HG03108 (cell line): Measurements from ENCODE around the gene UFC1.
"Not testable (repeated sequence)": the region's sequence is repeated elsewhere in the genome, so short reads cannot be mapped to it uniquely, and the experiment has no call there.

Experiments
- ATAC-seq: cut with Tn5 transposase; IDR thresholded peaks from one replicate; pipeline ENCODE4 v1.9.1; 2021; ENCODE audit warnings: moderate library complexity; ENCODE audit not compliant: unreplicated experiment

UFC1 gene

DNA sequence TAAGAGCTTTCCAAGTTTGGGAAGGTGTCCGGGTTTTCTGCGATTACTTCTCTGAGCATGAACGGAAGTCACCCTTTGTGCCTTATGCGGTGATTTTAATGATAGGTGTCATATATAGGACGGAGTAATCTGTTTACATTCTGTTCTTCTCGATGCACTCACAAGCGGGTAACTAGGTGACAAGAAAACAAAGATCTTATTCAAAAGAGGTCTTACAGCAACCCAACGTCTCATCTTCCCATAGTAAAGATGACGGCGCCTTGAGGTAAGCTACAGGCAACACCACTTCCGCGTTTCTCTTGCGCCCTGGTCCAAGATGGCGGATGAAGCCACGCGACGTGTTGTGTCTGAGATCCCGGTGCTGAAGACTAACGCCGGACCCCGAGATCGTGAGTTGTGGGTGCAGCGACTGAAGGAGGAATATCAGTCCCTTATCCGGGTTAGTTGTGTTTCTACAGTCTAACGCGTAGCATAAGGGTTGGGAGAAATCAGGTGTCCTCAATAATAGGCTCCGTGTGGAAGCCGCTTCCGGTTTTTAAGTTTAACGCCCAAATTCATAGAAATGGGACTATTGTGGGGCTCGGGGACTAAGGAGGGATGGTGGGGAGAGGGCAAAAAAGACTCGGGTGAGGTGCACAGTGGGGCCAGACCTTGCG, at the start of gene UFC1:
Gene UFC1 (plus strand): TSS at position 297 of the 656 bp plus-strand sequence. CDS start 20 bp downstream, at position 317.
- ATAC-seq = peak; percentile 71

DNA sequence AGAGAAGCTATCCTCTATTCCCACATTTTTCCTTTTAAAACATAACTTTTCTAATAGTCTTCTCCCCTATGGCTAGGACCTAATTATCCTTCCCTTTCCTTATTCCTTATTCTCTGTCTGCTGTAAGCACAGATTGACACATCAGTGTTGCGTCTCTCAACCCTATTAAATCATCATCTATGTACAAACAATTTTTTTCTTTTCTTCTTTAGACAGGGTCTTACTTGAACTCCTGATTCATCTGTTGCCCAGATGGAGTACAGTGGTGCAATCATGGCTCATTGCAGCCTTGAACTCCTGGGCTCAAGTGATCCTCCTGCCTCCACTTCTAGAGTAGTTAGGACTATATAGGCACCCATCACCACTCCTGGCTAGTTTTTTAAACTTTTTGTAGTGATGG, 47.3 kb upstream of the UFC1 start:
- no peak for ATAC-seq

DNA sequence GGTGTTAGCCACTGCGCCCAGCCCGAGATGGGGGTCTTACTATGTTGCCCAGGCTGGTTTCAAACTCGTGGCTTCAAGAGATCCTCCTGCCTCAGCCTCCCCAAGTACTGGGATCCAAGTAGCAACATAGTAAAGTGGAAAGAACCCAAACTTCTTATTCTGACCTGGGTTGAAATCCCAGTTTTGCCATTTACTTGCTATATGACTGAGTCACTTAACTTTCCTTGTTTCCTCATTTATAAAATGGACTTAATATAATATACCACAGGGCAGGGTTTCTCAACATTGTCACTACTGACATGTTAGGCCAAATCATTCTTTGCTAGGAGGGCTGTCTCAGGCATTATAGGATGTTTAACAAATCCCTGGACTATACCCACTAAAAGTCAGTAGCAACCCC, 42.7 kb upstream of the UFC1 start:
- no peak for ATAC-seq

DNA sequence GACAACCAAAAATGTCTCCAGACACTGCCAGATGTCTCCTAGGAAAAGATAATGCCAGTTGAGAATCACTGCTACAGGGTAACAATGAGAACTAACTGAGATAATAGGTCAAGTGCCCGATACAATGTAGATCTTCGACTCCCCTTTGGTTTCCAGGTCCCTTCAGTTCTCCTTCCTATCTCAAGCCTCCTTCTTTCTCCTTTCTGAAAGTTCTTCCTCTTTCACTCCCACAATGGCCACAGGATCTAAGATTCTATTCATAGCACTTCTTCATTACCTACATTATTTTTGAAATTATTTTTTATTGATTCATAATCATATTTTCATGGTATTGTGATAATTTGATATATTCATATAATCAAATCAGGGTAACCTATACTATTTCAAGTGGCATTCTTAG, 42.3 kb upstream of the UFC1 start:
- ATAC-seq = no peak

DNA sequence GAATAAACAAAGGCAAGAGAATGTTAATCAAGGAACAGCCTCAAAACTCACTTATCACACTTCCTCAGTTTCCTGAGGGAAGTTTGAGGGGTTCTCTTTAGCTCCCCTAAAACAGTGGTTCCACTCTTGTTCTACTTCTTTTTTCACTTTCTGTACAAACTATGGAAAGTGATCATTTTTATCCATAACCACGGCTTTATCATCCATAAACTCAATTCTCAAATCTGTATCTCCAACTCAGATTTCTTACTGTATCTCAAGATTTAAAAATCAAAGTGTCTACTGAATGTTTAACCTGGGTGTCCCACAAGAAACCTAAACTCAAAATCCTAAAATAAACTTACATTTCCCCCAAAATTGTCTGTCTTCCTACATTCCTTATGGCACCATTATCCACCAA, 39.9 kb upstream of the UFC1 start:
- no peak for ATAC-seq

DNA sequence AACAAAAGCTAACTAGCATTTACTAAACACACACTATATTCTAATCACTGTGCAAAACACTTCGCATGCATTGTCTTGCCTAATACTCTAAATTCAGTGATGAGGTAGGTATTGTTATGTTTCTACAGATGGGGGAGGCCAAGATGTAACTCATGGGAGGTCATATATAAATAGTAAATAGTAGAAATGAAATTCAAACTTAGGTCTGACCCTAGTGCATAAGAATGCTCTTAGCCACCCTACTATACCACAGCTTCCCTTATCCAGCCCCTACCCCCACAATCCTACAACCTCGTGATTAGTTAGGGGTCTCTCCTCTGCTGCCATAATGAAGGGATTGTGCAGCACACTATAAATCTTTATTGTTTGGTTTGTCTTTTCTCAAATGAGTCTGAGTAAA, 39.2 kb upstream of the UFC1 start:
- ATAC-seq = no peak

DNA sequence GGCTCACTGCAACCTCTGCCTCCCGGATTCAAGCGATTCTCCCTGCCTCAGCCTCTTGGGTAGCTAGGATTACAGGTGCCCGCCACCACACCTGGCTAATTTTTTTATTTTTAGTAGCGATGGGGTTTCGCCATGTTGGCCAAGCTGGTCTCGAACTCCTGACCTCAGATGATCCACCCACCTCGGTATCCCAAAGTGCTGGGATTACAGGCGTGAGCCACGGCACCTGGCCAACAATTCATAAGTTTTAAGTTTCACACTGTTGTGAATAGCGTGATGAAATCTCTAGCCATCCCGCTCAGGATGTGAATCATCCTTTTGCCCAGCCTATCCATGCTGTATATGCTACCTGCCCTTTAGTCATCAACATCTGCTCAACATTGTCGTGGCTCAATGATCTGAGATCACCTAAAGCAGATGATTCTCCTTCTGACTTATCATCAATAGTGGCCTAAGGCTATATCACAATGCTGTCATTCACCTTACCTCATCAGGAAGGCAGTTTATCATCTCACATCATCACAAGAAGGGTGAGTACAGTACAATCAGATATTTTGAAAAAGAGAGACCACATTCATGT, 38.6 kb upstream of the UFC1 start:
- no peak for ATAC-seq

DNA sequence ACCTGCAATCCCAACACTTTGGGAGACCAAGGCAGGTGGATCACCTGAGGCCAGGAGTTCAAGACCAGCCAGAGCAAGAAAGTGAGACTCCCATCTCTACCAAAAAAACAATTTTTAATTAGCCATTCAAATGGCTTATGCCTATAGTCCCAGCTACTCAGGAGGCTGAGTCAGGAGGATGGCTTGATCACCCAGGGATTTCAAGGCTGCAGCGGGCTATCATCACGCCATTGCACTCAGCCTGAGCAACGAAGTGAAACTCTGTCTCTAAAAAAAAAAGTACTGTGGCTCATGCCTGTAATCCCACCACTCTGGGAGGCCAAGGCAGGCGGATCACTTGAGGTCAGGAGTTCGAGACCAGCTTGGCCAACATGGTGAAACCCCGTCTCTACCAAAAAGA, 37.8 kb upstream of the UFC1 start:
- ATAC-seq = not testable (repeated sequence)

DNA sequence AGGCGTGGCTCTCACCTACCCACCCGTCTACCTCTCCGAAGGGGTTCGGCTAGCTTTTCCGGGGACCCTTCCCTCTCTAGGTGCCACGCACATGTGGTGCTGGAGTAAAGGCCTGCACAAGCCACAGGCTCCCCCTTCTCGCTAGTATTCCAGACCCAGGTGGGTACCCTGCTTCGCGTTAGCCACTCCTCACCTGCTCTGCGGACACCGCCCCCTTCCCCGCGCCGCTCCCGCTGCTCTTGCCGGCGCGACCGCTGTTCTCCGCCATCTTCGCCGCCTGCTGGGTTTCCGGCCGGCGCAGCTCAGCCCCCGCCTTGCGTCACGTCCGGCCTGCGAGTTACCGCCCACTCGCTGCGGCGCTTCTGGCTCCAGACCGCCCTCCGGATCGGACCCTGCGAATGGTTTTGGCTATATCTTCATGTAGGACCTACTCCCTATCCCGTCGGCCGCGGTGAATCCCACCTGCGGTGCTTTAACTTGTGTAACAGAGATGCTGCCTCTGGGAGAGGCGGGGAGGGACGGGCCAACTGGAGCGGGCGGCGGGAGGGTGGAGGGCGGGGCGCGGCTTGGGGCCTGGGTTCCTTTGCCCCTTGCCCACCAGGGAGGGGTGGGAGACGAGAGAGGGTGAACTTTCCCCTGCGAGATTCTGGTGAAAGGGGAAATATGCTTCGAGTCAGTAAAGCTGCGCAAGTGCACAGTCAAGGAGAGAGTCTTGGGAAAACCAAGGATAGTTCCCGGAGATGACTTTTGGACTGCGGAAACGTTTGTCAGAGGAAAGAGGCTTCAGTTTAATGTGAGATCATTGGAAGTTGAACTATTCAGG, 35.8 kb upstream of the UFC1 start, which contains the start of the genes NIT1 and PFDN2:
Gene NIT1 (plus strand): TSS at position 347 of the 823 bp plus-strand sequence. CDS start 72 bp downstream, at position 419.
Gene PFDN2 (minus strand): TSS at position 279 of the 823 bp plus-strand sequence. CDS start 11 bp downstream, at position 268.
- peak; percentile 83 for ATAC-seq

DNA sequence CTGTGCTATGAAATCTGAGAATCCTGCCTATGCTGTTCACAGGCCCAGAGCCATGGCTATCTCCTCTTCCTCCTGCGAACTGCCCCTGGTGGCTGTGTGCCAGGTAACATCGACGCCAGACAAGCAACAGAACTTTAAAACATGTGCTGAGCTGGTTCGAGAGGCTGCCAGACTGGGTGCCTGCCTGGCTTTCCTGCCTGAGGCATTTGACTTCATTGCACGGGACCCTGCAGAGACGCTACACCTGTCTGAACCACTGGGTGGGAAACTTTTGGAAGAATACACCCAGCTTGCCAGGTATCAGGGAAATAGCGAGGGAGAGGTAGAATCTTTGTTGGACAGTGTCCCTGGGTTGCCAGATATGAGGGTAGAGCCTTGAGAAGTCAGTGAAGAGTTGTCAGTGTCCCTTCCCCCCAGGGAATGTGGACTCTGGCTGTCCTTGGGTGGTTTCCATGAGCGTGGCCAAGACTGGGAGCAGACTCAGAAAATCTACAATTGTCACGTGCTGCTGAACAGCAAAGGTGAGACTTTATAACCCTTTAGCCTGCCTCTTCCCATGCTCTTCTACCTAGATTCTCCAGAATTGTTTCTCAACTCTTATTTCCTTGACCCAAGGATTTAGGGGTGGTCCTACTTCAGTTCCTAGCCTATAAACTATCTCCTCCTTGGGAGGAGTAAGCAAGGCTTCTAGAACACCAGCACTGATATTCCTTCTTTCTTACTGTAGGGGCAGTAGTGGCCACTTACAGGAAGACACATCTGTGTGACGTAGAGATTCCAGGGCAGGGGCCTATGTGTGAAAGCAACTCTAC, 34.5 kb upstream of the UFC1 start:
- ATAC-seq = peak; percentile 40

DNA sequence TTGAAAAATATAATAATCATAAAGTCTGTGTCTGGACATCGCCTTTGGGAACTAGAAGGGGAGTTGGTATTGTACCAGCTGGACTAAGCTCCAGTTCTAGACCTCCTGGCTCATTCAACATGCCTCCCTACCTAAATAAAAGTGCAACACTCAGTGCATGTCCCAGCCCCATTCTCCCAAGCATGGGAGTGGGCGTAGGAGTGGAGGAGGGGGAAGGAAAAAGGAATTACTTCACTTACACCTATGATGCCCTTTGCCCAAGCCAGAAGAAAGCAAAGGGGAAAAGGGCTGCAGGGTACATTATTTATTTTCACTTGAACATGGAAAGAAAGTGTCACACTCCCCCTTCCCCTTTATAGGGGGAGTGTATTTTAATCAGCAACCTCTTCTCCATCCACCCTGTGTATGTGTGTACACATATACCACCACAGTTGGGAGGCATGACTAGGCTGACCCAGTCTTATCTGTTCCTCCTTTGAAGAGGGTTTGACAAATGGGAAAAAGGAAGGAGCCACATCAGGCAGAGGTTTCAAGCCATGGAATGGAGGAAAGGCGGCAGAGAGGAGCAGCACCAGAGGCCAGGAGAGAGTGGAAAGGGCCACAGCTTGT, 32.6 kb upstream of the UFC1 start:
- ATAC-seq = no peak

DNA sequence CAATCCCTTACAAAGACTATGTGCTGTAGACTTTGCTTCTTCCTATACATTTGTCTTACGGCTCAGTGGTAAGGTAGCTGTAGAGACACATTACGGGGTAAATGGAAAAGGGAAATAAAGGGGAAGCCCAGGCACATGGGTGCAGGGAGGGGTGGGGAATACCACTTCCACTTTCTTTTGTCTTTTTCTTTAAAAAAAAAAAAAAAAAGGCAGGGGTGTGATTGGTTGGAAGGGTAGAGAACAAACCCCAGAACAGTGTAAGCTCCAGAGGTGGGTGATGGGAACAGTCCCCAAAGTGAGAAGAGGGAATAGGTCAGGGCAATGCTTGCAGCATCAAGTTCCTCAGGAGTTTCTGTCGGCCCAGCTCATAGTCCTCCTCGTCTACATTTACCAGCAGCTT, 31.9 kb upstream of the UFC1 start:
- no peak for ATAC-seq

DNA sequence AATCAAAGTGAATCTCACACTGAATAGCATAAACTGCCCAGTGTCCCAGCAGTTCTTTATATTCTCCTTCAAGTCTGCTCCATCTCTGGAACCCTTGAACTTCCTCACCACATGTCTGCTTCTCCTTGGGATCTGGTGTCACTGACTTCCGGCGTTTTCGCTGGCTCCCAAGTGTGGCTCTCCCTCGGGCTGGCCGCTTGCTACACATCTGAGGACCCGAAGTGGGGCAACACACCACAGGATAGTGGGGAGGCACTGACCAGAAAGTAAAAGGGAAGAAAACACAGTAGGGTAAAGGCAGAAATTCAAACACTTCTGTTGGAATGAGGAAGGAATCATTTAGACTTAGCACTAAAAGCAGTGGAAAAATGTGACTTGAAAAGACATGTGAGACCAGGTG, 30.8 kb upstream of the UFC1 start:
- no peak for ATAC-seq

DNA sequence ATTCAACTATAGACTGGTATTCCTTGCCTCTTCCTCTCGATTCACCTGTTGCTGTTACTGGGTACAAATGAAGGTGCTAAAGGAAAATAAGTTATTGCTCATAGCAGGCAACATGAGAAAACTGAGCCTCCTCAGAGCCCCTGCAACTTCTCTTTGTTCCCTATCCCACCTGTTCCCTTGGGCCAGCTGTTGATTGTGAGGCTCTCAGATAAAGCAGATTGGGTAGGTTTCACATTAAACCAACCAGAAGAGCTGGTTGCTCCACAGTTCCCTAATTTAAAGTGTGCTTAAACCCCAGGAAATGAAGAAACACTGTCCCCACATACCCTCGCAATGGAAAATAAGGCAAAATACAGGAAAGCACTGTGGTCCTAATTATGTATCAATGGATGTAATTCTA, 26.1 kb upstream of the UFC1 start:
- no peak for ATAC-seq

DNA sequence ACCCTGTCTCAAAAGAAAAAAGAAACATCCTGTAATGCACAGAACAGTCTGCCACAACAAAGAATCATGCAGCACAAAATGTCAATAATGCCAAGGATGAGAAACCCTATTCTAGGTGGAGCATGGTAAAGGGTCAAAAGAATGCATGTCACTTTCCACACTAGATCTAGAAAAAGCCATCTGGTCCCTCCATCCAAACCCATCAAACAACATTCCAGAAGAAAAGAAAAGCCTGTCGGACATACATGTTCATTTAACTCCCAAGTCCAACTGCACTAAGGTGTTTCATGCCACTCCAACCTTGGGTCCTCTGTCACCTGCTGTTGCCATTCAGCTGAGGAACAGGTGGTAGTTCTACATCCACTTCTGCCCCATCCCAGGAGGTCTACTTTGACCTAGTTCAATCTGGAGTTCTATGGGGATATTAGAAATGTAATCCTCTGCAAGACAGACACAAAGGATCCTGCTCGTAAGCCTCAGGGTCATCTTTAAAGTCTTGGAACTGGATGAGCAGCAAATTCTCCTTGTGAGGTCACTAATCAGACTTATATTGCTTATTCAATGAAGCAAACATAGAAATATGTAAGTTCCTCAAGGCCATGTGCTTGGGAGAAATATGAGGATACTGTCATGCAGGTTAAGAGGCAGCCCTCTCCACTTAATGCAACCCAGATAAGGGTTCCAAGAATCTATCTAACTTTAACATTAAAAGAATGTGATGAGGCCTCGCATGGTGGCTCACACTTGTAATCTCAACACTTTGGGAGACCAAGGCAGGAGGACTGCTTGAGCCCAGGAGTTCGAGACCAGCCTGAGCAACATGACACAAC, 25.0 kb upstream of the UFC1 start:
- no peak for ATAC-seq

DNA sequence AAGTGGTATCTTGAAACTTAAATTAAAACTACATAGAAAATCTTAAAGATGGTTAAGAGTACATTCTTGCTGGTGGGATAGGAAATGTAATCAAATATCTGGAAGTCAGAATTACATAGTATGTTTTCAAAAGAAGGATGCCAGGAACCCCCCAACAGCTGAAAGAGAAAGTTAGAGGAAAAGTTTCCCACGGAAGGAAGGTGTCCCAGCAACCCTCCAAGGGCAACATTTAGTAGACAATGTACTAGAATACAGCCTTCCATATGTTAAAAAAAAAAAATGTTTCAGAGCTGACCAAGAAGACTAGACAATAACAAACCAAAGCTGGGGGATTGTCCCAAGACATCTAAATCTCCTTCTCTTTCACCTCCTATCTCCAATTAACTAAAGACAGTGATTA, 23.5 kb upstream of the UFC1 start:
- ATAC-seq = no peak

DNA sequence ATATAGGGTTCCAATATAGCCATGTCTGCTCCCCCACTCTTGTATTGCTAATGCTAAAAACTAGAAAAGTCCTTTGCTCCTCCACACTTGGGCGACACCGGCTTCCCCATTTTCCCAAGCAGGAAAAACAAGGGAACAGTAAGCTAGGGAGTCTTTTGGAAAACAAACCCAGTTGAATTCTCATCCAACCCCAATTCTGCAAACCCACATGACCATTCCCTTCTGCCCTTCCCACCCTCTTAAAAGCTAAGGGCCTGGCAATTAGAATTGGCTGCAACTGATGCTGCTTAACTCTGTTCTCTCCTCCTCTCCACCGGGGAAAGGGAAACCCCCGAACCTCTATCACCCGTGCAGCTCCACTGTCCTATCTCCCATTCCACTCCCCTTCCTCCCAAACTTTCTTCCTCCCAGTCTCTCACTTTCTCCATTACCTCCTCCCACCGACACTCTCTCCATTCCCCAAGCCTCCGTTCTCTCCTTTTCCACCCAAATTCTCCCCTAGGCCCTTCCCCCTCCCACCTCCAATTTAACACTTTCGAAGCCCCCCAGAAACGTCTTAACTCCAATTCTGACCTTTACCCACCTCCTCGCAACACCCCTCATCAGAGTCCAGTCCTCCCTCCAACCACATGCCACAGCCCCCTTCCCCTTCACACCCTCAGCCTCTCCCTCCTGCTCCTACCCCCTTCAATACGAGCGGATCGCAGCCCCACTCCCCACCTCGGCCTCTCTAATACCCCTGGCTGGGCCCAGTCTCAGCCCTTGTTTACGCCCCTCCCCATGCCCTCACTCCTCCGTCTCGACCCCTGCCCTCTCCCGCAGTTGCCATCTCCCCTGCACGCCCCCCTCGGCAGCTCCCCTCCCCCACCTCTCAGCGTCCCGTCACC, 22.0 kb upstream of the UFC1 start:
- ATAC-seq = no peak

DNA sequence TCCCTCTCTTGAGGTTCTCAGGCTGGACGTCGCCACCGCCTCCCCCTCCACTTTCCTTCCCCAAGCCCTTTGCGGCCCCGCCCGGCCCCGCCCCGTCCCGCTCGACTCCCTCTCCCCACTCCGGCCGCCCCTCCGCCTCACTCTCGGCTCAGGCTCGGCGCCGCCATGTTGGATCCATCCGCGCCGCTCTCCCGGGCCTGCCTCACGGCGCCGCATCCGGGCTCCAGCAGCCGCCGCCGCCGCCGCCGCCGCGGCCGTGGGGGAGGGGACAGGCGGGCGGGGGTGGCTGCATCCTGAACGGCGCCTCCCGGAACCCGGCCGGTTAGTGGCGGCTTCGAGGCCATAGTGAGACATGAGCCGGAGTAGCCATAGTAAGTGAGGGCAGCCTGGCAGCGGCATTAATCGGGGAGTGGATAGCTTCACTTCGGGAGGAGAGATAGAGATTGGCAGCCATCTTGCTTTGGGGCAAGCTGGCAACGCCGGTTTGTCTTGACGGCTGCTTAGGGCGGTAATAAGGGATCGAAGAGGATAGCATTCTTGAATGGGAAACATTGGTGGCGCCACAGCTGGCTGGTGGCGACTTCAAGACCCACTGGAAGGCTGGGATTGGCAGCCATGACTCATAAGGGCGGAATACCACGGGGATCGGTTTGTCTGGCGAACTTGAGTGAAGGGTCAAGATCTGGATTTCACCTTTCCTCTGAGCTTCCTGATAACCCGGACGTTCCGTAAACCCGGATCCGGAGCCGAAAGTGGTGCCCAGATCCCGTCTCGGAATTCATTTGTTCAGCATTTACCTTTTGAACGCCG, 21.2 kb upstream of the UFC1 start, which contains the start of gene DEDD:
Gene DEDD (minus strand): TSS at position 258 of the 810 bp plus-strand sequence. CDS start 8,205 bp downstream, outside the sequence.
- peak; percentile 95 for ATAC-seq
